ENCODE data around the gene NRP2. TPM values are rescaled to one million over a fixed set of nuclear protein-coding genes. Genes with fewer than 3 reads are reported as not detected.

NRP2 gene
- total RNA-seq, 2 donors from 2014 or later: 69.7 to 92.4 TPM

DNA sequence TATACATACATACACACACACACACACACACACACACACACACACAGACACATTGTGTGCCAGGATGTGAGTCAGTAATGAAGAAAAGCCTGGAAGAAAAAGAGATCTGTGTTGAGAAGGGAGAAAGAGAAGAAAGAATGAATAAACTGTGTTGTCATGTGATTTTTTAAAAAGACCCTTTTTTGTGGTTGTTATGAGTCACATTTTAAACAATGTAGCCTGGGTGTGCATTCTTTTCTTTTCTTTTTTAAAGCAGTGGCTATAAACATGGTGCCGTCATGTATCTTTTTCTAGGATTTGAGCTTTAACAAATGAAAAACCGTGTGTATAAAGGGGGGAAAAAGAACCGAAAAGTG, 87.2 kb downstream of the NRP2 start:
- no peak for DNase-seq
- WGBS, 2 experiments (ENCODE audit: insufficient coverage in 1 of 2, insufficient read length in 1 of 2): 60% methylated on average over 2 of the region's 3 CpGs; no CpG with 5 or more reads in 1 of the 2 experiments
- no peaks in the 10 kb centered on the region for H3K27me3 ChIP-seq (ENCODE audit: control insufficient read depth, insufficient read depth, low read length, poor library complexity, severe bottlenecking)
- no peak overlapping the region for H3K9ac ChIP-seq (ENCODE audit: extremely low read depth, low read length, poor library complexity, severe bottlenecking)
- H3K9me3 Mint-ChIP-seq: no peaks in the 10 kb centered on the region
- no peak overlapping the region for H3K27ac ChIP-seq (ENCODE audit: low read depth, low read length)
- peaks cover 60% of the 10 kb centered on the region for H3K36me3 ChIP-seq (ENCODE audit: control insufficient read depth, insufficient read depth, low read length)
- TF ChIP-seq, protein P1, sequence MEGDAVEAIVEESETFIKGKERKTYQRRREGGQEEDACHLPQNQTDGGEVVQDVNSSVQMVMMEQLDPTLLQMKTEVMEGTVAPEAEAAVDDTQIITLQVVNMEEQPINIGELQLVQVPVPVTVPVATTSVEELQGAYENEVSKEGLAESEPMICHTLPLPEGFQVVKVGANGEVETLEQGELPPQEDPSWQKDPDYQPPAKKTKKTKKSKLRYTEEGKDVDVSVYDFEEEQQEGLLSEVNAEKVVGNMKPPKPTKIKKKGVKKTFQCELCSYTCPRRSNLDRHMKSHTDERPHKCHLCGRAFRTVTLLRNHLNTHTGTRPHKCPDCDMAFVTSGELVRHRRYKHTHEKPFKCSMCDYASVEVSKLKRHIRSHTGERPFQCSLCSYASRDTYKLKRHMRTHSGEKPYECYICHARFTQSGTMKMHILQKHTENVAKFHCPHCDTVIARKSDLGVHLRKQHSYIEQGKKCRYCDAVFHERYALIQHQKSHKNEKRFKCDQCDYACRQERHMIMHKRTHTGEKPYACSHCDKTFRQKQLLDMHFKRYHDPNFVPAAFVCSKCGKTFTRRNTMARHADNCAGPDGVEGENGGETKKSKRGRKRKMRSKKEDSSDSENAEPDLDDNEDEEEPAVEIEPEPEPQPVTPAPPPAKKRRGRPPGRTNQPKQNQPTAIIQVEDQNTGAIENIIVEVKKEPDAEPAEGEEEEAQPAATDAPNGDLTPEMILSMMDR (conservative IDR thresholded peaks at IDR 0.05): no peak
- peaks cover 26% of the 10 kb centered on the region for H3K4me1 Mint-ChIP-seq
- peaks cover 15% of the 10 kb centered on the region for H3K4me1 ChIP-seq (ENCODE audit: control insufficient read depth, insufficient read depth, low read length)
- H3K27me3 Mint-ChIP-seq (ENCODE audit: insufficient read depth): no peaks in the 10 kb centered on the region
- peaks cover 34% of the 10 kb centered on the region for H3K36me3 Mint-ChIP-seq (ENCODE audit: low read depth)
- no peaks in the 10 kb centered on the region for H3K9me3 ChIP-seq (ENCODE audit: control insufficient read depth, low read length)
- no peak overlapping the region for H3K4me3 Mint-ChIP-seq
- H3K4me3 ChIP-seq (ENCODE audit: low read length): no peak overlapping the region
- H3K27ac Mint-ChIP-seq: no peak overlapping the region

DNA sequence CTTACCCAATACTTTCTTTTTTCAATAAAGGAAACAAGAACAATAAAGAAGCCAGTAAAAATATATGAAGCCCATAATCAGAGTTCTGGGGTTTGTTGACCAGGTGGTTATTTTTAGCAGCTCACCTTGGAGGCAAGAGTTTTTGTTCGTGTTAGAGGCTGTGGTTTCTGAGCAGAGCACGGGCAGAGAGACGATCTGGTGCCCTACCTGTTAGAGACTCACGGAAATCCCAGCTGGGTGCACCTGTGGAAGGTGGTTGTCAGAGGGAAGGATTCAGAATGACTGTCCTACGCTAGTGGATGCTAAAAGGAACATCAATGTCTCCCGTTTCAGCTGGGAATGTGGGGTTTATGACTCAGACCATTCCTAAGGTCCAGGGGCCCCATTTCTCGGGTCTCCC, 87.6 kb downstream of the NRP2 start:
- 88 to 94% methylated on average over 7 of the region's 7 CpGs for WGBS, 2 experiments (ENCODE audit: insufficient coverage in 1 of 2, insufficient read length in 1 of 2)
- no peak overlapping the region for H3K27ac Mint-ChIP-seq
- Histone ChIP-seq H3K36me3 (ENCODE audit: control insufficient read depth, insufficient read depth, low read length) (peaks cover 56% of the 10 kb centered on the region), H3K27ac (ENCODE audit: low read depth, low read length) (no peak overlapping the region), H3K9ac (ENCODE audit: extremely low read depth, low read length, poor library complexity, severe bottlenecking) (no peak overlapping the region), H3K9me3 (ENCODE audit: control insufficient read depth, low read length) (no peaks in the 10 kb centered on the region), H3K4me3 (ENCODE audit: low read length) (no peak overlapping the region), H3K4me1 (ENCODE audit: control insufficient read depth, insufficient read depth, low read length) (peaks cover 14% of the 10 kb centered on the region), H3K27me3 (ENCODE audit: control insufficient read depth, insufficient read depth, low read length, poor library complexity, severe bottlenecking) (no peaks in the 10 kb centered on the region)
- no peaks in the 10 kb centered on the region for H3K27me3 Mint-ChIP-seq (ENCODE audit: insufficient read depth)
- TF ChIP-seq, protein P1 (conservative IDR thresholded peaks at IDR 0.05): no peak
- DNase-seq: no peak
- no peaks in the 10 kb centered on the region for H3K9me3 Mint-ChIP-seq
- H3K36me3 Mint-ChIP-seq (ENCODE audit: low read depth): peaks cover 34% of the 10 kb centered on the region
- H3K4me1 Mint-ChIP-seq: peaks cover 26% of the 10 kb centered on the region
- H3K4me3 Mint-ChIP-seq: no peak overlapping the region

DNA sequence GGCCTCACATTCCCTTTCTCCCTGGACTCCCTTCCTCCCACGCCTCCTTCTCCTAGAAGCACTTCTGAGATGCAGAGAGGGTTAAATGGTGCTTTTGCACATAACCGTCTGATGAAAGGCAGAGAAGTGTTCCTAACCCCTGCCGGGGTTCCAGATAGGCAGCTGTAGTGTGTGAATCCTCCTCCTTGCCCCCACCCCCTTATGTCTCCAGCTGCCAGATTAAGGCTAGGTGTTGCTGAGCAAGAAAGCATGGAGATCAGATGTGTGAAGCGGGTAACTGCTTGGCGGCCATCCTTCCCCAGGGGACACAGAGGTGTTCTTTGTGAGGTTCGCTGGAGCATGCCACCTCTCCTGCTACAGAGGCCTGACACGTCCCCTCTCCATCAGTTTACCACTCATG, 88.3 kb downstream of the NRP2 start:
- no peaks in the 10 kb centered on the region for H3K27me3 ChIP-seq (ENCODE audit: control insufficient read depth, insufficient read depth, low read length, poor library complexity, severe bottlenecking)
- Mint-ChIP-seq H3K9me3 (no peaks in the 10 kb centered on the region), H3K27ac (no peak overlapping the region), H3K27me3 (ENCODE audit: insufficient read depth) (no peaks in the 10 kb centered on the region), H3K4me3 (no peak overlapping the region), H3K4me1 (peaks cover 26% of the 10 kb centered on the region), H3K36me3 (ENCODE audit: low read depth) (peaks cover 28% of the 10 kb centered on the region)
- H3K9me3 ChIP-seq (ENCODE audit: control insufficient read depth, low read length): no peaks in the 10 kb centered on the region
- TF ChIP-seq, protein P1 (conservative IDR thresholded peaks at IDR 0.05): peak; percentile 1
- peak; percentile 66 for DNase-seq
- 70 to 92% methylated on average over 2 to 7 of the region's 7 CpGs for WGBS, 2 experiments (ENCODE audit: insufficient coverage in 1 of 2, insufficient read length in 1 of 2)
- H3K9ac ChIP-seq (ENCODE audit: extremely low read depth, low read length, poor library complexity, severe bottlenecking): no peak overlapping the region
- H3K36me3 ChIP-seq (ENCODE audit: control insufficient read depth, insufficient read depth, low read length): peaks cover 51% of the 10 kb centered on the region
- H3K4me3 ChIP-seq (ENCODE audit: low read length): no peak overlapping the region
- peaks cover 14% of the 10 kb centered on the region for H3K4me1 ChIP-seq (ENCODE audit: control insufficient read depth, insufficient read depth, low read length)
- H3K27ac ChIP-seq (ENCODE audit: low read depth, low read length): no peak overlapping the region

Measured in endodermal cell (in vitro differentiated cells).